HepG2 (cell line): ENCODE data around the gene CACHD1.

Experiments used
- BHLHE40 ChIP-seq: IDR thresholded peaks from 2 replicates; pipeline ENCODE4 v1.6.1; 2011; ENCODE audit warnings: low read length, improper control_type of control experiment
- POLR2A ChIP-seq, 2 experiments: IDR thresholded peaks; 2 replicates each; pipeline ENCODE4 v1.6.1; 2011; ENCODE audit warnings: low read depth in 2 of 2, low read length in 2 of 2, mild to moderate bottlenecking in 1 of 2, moderate library complexity in 1 of 2; ENCODE audit not compliant: insufficient read depth in 1 of 2
- POLR2AphosphoS2 ChIP-seq: IDR thresholded peaks from 2 replicates; pipeline ENCODE4 v1.6.1; 2011; ENCODE audit warnings: low read depth, low read length, improper control_type of control experiment
- TAF1 ChIP-seq: sonication (generic); formaldehyde crosslinking; IDR thresholded peaks from 2 replicates; pipeline ENCODE4 v1.4.0; 2020; ENCODE audit warnings: missing genetic modification reagents
- ZFP41 ChIP-seq: sonication (generic); formaldehyde crosslinking; IDR thresholded peaks from 2 replicates; pipeline ENCODE4 v1.4.0; 2020; ENCODE audit warnings: mild to moderate bottlenecking, missing genetic modification reagents, borderline replicate concordance
- TF ChIP-seq, protein P1 (sequence below): sonication (generic); formaldehyde crosslinking; IDR thresholded peaks from 2 replicates; pipeline ENCODE4 v1.5.0; 2020; ENCODE audit warnings: mild to moderate bottlenecking, missing genetic modification reagents, moderate library complexity
- TF ChIP-seq, protein P2 (sequence below): sonication (generic); formaldehyde crosslinking; IDR thresholded peaks from 2 replicates; pipeline ENCODE4 v1.4.0; 2020; ENCODE audit warnings: low read depth, mild to moderate bottlenecking, missing genetic modification reagents
- TF ChIP-seq, protein P3 (sequence below), 2 experiments: IDR thresholded peaks; 2 replicates each; pipeline ENCODE4 v1.6.1; 2011 to 2012; ENCODE audit warnings: low read length in 2 of 2, borderline replicate concordance in 1 of 2, low read depth in 1 of 2, mild to moderate bottlenecking in 1 of 2, moderate library complexity in 1 of 2
- TF ChIP-seq, protein P4 (sequence below), 2 experiments: sonication (generic) in 1 of 2; formaldehyde crosslinking in 1 of 2; IDR thresholded peaks; 2 replicates each; pipeline versions ENCODE4 v1.6.1 to v1.9.0; 2014 to 2022; ENCODE audit warnings: antibody characterized with exemption in 1 of 2, borderline replicate concordance in 1 of 2, inconsistent platforms in 1 of 2, low read depth in 1 of 2, missing genetic modification reagents in 1 of 2

DNA sequence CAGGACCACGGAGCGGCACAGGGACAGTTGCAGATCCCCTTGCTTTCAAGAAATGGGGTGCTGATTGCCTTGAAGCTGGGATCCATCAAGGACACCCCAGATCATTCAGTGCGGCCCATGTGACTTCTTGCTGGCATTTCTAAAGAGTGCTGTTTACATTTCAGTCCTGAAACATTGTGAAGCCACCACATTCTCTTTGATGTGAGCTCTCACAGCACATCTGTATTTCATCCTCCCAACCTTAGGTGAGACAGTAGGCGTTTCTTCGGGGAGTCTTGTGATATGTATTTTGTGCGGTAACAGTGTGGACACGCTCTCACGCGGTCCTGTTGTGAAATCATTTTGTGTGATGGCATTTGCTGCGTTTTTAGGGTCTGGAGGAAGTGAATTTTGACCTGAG is 57.2 kb downstream of the CACHD1 start:
- TF ChIP-seq POLR2A (IDR thresholded peaks at IDR 0.05; ENCODE audit: insufficient read depth in 1 of 2, low read depth in 2 of 2, low read length in 2 of 2) (no peak), POLR2AphosphoS2 (no peak), TAF1 (CRISPR knock-in tag) (no peak), BHLHE40 (no peak), ZFP41 (CRISPR knock-in tag) (no peak)
- TF ChIP-seq, protein P1, sequence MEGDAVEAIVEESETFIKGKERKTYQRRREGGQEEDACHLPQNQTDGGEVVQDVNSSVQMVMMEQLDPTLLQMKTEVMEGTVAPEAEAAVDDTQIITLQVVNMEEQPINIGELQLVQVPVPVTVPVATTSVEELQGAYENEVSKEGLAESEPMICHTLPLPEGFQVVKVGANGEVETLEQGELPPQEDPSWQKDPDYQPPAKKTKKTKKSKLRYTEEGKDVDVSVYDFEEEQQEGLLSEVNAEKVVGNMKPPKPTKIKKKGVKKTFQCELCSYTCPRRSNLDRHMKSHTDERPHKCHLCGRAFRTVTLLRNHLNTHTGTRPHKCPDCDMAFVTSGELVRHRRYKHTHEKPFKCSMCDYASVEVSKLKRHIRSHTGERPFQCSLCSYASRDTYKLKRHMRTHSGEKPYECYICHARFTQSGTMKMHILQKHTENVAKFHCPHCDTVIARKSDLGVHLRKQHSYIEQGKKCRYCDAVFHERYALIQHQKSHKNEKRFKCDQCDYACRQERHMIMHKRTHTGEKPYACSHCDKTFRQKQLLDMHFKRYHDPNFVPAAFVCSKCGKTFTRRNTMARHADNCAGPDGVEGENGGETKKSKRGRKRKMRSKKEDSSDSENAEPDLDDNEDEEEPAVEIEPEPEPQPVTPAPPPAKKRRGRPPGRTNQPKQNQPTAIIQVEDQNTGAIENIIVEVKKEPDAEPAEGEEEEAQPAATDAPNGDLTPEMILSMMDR (CRISPR knock-in tag), result no peak
- TF ChIP-seq, protein P2, sequence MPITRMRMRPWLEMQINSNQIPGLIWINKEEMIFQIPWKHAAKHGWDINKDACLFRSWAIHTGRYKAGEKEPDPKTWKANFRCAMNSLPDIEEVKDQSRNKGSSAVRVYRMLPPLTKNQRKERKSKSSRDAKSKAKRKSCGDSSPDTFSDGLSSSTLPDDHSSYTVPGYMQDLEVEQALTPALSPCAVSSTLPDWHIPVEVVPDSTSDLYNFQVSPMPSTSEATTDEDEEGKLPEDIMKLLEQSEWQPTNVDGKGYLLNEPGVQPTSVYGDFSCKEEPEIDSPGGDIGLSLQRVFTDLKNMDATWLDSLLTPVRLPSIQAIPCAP (CRISPR knock-in tag), result no peak
- TF ChIP-seq, protein P3, sequence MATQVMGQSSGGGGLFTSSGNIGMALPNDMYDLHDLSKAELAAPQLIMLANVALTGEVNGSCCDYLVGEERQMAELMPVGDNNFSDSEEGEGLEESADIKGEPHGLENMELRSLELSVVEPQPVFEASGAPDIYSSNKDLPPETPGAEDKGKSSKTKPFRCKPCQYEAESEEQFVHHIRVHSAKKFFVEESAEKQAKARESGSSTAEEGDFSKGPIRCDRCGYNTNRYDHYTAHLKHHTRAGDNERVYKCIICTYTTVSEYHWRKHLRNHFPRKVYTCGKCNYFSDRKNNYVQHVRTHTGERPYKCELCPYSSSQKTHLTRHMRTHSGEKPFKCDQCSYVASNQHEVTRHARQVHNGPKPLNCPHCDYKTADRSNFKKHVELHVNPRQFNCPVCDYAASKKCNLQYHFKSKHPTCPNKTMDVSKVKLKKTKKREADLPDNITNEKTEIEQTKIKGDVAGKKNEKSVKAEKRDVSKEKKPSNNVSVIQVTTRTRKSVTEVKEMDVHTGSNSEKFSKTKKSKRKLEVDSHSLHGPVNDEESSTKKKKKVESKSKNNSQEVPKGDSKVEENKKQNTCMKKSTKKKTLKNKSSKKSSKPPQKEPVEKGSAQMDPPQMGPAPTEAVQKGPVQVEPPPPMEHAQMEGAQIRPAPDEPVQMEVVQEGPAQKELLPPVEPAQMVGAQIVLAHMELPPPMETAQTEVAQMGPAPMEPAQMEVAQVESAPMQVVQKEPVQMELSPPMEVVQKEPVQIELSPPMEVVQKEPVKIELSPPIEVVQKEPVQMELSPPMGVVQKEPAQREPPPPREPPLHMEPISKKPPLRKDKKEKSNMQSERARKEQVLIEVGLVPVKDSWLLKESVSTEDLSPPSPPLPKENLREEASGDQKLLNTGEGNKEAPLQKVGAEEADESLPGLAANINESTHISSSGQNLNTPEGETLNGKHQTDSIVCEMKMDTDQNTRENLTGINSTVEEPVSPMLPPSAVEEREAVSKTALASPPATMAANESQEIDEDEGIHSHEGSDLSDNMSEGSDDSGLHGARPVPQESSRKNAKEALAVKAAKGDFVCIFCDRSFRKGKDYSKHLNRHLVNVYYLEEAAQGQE (IDR thresholded peaks at IDR 0.05; ENCODE audit: borderline replicate concordance in 1 of 2, low read depth in 1 of 2, low read length in 2 of 2), result no peak
- TF ChIP-seq, protein P4, sequence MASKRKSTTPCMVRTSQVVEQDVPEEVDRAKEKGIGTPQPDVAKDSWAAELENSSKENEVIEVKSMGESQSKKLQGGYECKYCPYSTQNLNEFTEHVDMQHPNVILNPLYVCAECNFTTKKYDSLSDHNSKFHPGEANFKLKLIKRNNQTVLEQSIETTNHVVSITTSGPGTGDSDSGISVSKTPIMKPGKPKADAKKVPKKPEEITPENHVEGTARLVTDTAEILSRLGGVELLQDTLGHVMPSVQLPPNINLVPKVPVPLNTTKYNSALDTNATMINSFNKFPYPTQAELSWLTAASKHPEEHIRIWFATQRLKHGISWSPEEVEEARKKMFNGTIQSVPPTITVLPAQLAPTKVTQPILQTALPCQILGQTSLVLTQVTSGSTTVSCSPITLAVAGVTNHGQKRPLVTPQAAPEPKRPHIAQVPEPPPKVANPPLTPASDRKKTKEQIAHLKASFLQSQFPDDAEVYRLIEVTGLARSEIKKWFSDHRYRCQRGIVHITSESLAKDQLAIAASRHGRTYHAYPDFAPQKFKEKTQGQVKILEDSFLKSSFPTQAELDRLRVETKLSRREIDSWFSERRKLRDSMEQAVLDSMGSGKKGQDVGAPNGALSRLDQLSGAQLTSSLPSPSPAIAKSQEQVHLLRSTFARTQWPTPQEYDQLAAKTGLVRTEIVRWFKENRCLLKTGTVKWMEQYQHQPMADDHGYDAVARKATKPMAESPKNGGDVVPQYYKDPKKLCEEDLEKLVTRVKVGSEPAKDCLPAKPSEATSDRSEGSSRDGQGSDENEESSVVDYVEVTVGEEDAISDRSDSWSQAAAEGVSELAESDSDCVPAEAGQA (IDR thresholded peaks at IDR 0.05; ENCODE audit: low read depth), result no peak
- TF ChIP-seq, protein P4 (CRISPR knock-in tag; IDR thresholded peaks at IDR 0.05; ENCODE audit: borderline replicate concordance), result no peak
